NCI-H1417 treated with DMSO at 0.1 percent for 48 hours (cell line): ENCODE measurements around the gene LLGL2.

Source experiments
- DNase-seq: peaks from one replicate; lab custom pipeline; 2025; lab: John Stamatoyannopoulos, UW

The LLGL2 gene

GRCh38 chr17:75615301-75615700 lies 89.8 kb downstream of the LLGL2 start:
- no peak for DNase-seq

GRCh38 chr17:75616521-75617122 lies 91.1 kb downstream of the LLGL2 start:
- no peak for DNase-seq

GRCh38 chr17:75617218-75617617 lies 91.7 kb downstream of the LLGL2 start:
- DNase-seq = no peak

GRCh38 chr17:75617675-75618074 lies 92.2 kb downstream of the LLGL2 start:
- no peak for DNase-seq

GRCh38 chr17:75619506-75620431 lies 94.3 kb downstream of the LLGL2 start:
- DNase-seq = no peak

- DNase-seq = no peak
Observed at GRCh38 chr17:75621489-75621888, 96.0 kb downstream of the LLGL2 start.

- no peak for DNase-seq
Observed at GRCh38 chr17:75622076-75622475, 96.6 kb downstream of the LLGL2 start.

GRCh38 chr17:75622771-75623273 lies 97.3 kb downstream of the LLGL2 start:
- DNase-seq = no peak

- no peak for DNase-seq
Observed at GRCh38 chr17:75623386-75623785, 97.9 kb downstream of the LLGL2 start.

- no peak for DNase-seq
Observed at GRCh38 chr17:75624021-75624420, 98.5 kb downstream of the LLGL2 start.
